HS-5 (cell line): ENCODE measurements around the gene SLC25A26.
A peak's percentile ranks its signal among the peaks of the same experiment; 100 is the strongest.
"Not testable (repeated sequence)": the region's sequence is repeated elsewhere in the genome, so short reads cannot be mapped to it uniquely, and the experiment has no call there.

ENCODE experiments used
- DNase-seq: peaks from one replicate; pipeline ENCODE4 v3.0.0-alpha.2; 2012; ENCODE audit warnings: low read depth

The SLC25A26 gene

GRCh38 chr3:66270288-66270687 lies 49.5 kb downstream of the SLC25A26 start:
- no peak for DNase-seq

DNA sequence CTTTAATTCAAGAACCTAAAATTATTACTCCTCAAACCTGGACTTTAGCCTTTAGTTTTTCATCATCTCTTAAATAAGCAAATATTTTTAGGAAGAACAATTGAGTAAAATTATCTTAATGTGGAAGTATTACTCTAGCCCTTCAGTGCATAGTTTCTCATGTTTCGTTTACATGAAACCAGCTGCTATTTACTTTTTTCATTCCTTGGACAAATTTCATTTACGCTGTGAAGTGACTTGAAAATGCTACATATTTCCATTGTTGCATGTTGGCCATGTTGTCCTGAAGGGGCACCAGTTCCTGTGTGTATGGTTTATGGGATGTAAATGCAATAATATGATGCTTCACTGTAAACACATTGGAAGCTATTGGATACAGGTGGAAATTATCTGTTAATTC lies 49.9 kb downstream of the SLC25A26 start:
- DNase-seq = no peak

- no peak for DNase-seq
These were observed 50.4 kb downstream of the SLC25A26 start for GRCh38 chr3:66271231-66271630.

DNA sequence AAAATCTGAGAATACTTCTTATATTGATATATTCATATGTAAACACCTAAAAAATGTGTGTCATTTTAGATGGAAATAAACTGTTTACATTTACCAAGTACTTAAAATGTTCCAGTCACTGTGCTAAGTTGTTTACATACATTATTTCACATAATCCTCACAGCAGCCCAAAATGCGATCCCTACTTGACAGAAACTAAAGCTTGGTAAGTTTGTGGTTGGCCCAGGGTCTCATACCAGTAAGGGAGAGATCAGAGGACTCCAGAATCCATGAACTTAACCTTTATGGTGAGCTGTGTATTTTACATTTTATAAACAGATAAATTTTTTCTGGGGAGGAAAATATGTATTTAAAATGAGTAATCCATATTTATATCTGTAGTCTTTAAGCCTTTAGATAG lies 51.2 kb downstream of the SLC25A26 start:
- no peak for DNase-seq

GRCh38 chr3:66274837-66275236 lies 54.0 kb downstream of the SLC25A26 start:
- not testable (repeated sequence) for DNase-seq

GRCh38 chr3:66276705-66277274 lies 56.0 kb downstream of the SLC25A26 start:
- DNase-seq = peak; percentile 46

DNA sequence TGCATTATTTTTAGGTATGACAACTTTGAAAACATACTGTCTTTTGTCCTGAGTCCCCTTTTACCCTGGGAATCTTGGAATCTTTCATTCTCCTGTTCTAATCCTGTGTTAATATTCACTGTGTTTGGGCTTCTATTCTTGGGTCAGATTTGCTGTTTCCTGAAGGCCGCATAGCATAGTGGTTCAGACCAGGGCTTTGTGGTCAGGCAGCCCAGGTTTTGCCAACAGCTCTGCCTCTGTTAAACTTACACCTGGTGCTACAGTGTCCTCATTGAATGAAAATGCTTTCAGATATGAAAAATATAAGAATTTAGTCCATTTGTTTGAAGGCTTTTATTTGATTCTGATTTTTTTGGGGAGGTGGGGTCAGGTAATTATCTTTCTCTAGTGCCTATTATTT lies 58.4 kb downstream of the SLC25A26 start:
- DNase-seq = no peak

- no peak for DNase-seq
These were observed 59.5 kb downstream of the SLC25A26 start for GRCh38 chr3:66280304-66280703.

DNA sequence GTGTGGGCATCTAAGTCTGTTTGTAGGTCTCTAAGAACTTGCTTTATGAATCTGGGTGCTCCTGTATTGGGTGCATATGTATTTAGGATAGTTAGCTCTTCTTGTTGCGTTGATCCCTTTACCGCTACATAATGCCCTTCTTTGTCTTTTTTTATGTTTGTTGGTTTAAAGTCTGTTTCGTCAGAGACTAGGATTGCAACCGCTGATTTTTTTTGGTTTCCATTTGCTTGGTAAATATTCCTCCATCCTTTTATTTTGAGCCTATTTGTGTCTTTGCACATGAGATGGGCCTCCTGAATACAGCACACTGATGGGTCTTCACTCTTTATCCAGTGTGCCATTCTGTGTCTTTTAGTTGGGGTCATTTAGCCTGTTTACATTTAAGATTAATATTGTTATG lies 71.1 kb downstream of the SLC25A26 start:
- not testable (repeated sequence) for DNase-seq

GRCh38 chr3:66297260-66297873 lies 76.6 kb downstream of the SLC25A26 start:
- DNase-seq = no peak

- peak; percentile 26 for DNase-seq
These were observed 77.1 kb downstream of the SLC25A26 start for GRCh38 chr3:66297900-66298299.

DNA sequence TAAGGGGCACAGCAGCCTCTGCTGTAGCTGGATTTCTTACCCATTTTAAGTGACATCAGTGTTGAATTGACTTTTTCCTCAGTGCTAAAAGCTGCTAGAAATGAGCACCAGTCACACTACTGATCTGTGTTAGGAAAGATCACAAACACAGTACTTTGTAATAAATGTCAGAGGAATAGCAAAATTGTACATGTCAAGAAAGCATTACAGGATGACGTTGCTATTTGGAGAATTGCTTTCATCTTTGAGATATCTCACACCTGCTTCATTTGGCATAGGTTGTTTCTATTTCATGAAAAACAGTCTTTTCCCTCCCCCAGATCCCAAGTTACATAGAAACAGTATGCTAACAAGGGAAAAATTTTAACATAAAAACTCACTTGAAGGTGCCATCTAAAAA lies 77.8 kb downstream of the SLC25A26 start:
- DNase-seq = no peak

- DNase-seq = not testable (repeated sequence)
These were observed 78.3 kb downstream of the SLC25A26 start for GRCh38 chr3:66299085-66299484.

- no peak for DNase-seq
These were observed 79.1 kb downstream of the SLC25A26 start for GRCh38 chr3:66299891-66300290.

GRCh38 chr3:66302288-66302687 lies 81.5 kb downstream of the SLC25A26 start:
- DNase-seq = no peak

GRCh38 chr3:66303491-66303901 lies 82.7 kb downstream of the SLC25A26 start:
- no peak for DNase-seq

DNA sequence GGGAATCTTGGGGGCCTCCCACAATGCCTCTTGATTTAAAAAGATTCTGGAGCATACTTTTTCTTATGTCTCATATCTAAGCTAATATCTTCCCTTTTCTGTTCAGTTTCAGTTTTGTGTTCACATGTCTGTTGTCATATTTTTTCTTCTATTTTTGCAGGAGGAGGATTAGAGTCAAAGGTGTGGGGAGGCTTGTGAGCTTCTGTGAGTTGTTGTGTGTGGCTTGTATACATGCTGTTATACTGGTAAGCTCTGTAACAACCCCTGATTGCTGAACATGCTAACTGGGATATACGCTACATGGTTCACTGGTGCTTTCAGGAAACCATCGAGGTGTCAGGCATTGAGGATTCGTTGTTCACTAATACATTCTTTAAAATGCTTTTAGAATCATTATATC lies 83.5 kb downstream of the SLC25A26 start:
- no peak for DNase-seq

DNA sequence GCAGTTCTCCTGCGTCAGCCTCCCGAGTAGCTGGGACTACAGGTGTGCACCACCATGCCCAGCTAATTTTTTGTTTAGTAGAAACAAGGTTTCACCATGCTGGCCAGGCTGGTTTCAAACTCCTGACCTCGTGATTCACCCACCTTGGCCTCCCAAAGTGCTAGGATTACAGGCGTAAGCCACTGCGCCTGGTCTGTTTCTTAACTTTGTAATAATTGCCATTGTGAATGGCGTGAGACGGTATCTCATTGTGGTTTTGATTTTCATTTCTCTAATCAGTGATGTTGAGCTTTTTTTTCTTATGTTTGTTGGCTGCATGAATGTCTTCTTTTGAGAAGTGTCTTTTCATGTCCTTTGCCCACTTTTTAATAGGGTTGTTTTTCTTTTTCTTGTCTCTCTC lies 85.3 kb downstream of the SLC25A26 start:
- not testable (repeated sequence) for DNase-seq

DNA sequence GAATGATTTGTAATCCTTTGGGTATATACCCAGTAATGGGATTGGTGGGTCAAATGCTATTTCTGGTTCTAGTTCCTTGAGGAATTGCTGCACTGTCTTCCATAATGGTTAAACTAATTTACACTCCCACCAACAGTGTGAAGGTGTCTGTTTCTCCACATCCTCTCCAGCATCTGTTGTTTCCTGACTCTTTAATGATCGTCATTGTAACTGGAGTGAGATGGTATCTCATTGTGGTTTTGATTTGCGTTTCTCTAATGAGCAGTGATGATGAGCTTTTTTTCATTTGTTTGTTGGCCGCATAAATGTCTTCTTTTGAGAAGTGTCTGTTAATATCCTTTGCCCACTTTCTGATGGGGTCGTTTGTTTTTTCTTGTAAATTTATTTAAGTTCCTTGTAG lies 86.2 kb downstream of the SLC25A26 start:
- DNase-seq = not testable (repeated sequence)

GRCh38 chr3:66312039-66312438 lies 91.2 kb downstream of the SLC25A26 start:
- no peak for DNase-seq

GRCh38 chr3:66314455-66314854 lies 93.7 kb downstream of the SLC25A26 start:
- no peak for DNase-seq

- no peak for DNase-seq
These were observed 97.1 kb downstream of the SLC25A26 start for GRCh38 chr3:66317750-66318376.

DNA sequence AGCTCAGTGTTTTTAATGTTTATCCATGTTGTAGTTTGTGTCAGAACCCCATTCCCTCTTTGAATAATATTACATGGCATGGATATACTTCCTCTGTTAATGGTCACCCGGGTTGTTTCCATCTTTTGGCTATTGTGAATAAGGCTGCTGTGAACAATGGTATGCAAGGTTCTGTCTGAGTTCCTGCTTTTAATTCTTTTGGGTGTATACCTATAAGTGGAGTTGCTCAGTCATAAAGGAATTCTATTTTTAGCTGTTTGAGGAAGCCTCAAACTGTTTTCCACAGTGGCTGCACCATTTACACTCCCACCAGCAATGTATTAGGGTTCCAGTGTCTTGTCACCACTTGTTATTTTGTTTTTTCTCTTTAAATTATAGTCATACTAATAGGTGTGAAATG lies 99.6 kb downstream of the SLC25A26 start:
- DNase-seq = no peak

DNA sequence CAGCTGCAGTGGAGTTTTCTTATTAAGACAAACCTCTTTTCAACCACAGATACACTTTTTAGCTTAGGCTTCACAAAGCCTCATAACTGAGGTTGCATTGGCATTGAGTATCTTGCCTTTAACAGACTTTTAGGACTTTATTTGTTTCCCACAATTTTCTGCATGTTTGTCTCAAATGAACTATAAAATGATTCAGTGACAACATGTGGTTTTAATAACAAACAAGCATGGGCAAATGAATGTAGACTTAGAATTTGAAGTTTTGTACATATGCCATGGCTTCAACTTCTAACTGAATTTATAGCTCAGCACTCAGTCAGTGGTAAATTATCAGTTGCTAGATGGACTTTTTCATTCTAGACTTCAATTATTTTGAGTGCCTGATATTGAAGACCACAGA lies 101.6 kb downstream of the SLC25A26 start:
- no peak for DNase-seq
